Measurements from ENCODE around the gene SMCO4. TPM values are rescaled to one million over a fixed set of nuclear protein-coding genes. Genes with fewer than 3 reads are reported as not detected.

The SMCO4 gene
- total RNA-seq, 6 experiments from 2014 or later = 43.5 to 106 (median 51.8) TPM

GRCh38 chr11:93480256-93480655 is 62.9 kb downstream of the SMCO4 start:
- H3K9me3 ChIP-seq = no peaks in the 10 kb centered on the region
- no peak overlapping the region for H3K27ac ChIP-seq
- H3K4me3 ChIP-seq = no peak overlapping the region
- intact Hi-C loops (cut with DNase I) = loop anchor here in 1 of 2 donors (5.0 kb wide), 1 partner anchor 62 kb away; the partner anchor contains the start of gene SMCO4
- H3K27me3 ChIP-seq = no peaks in the 10 kb centered on the region
- TF ChIP-seq POLR2A (IDR thresholded peaks at IDR 0.05) (no peak), CTCF (IDR thresholded peaks at IDR 0.05) (no peak)
- 100% methylated on average over 3 of the region's 6 CpGs for WGBS (ENCODE audit: insufficient coverage, low coverage, low lambda C conversion rate, missing lambda C conversion rate)
- ATAC-seq (no peak), DNase-seq (no peak)
- H3K4me1 ChIP-seq = peaks cover 0 to 24% (median 11%) of the 10 kb centered on the region in 4 donors
- peaks cover 0 to 3% (median 0%) of the 10 kb centered on the region in 4 donors for H3K36me3 ChIP-seq

GRCh38 chr11:93478841-93479240 is 64.3 kb downstream of the SMCO4 start:
- no peak overlapping the region for H3K4me3 ChIP-seq
- intact Hi-C loops (cut with DNase I) = no loop called here
- WGBS (ENCODE audit: insufficient coverage, low coverage, low lambda C conversion rate, missing lambda C conversion rate) = 76% methylated on average over 4 of the region's 19 CpGs
- peaks cover 0 to 20% (median 8%) of the 10 kb centered on the region in 4 donors for H3K4me1 ChIP-seq
- peaks cover 0 to 3% (median 0%) of the 10 kb centered on the region in 4 donors for H3K36me3 ChIP-seq
- H3K9me3 ChIP-seq = no peaks in the 10 kb centered on the region
- no peak for TF ChIP-seq POLR2A (IDR thresholded peaks at IDR 0.05)
- no peak for TF ChIP-seq CTCF (IDR thresholded peaks at IDR 0.05)
- DNase-seq (no peak), ATAC-seq (no peak)
- H3K27ac ChIP-seq = no peak overlapping the region
- H3K27me3 ChIP-seq = no peaks in the 10 kb centered on the region

- H3K4me1 ChIP-seq = peaks cover 0 to 20% (median 8%) of the 10 kb centered on the region in 4 donors
- no peak for TF ChIP-seq CTCF (IDR thresholded peaks at IDR 0.05)
- no peak for TF ChIP-seq POLR2A (IDR thresholded peaks at IDR 0.05)
- WGBS (ENCODE audit: insufficient coverage, low coverage, low lambda C conversion rate, missing lambda C conversion rate) = 69% methylated on average over 4 of the region's 11 CpGs
Measured at GRCh38 chr11:93477684-93478234, 65.4 kb downstream of the SMCO4 start.

GRCh38 chr11:93476796-93477195 is 66.4 kb downstream of the SMCO4 start:
- DNase-seq (no peak), ATAC-seq (no peak)
- Histone ChIP-seq H3K27ac (no peak overlapping the region), H3K36me3 (peaks cover 0 to 3% (median 0%) of the 10 kb centered on the region in 4 donors), H3K4me3 (no peak overlapping the region), H3K9me3 (no peaks in the 10 kb centered on the region), H3K27me3 (no peaks in the 10 kb centered on the region), H3K4me1 (peaks cover 0 to 16% (median 6%) of the 10 kb centered on the region in 4 donors)
- TF ChIP-seq CTCF (IDR thresholded peaks at IDR 0.05) = no peak
- TF ChIP-seq POLR2A (IDR thresholded peaks at IDR 0.05) = no peak
- intact Hi-C loops (cut with DNase I) = no loop called here
- WGBS (ENCODE audit: insufficient coverage, low coverage, low lambda C conversion rate, missing lambda C conversion rate) = 86% methylated on average over 3 of the region's 3 CpGs

More at GRCh38 chr11:93477684-93478234, 65.4 kb downstream of the SMCO4 start:
- Histone ChIP-seq H3K36me3 (peaks cover 0 to 3% (median 0%) of the 10 kb centered on the region in 4 donors), H3K27ac (no peak overlapping the region), H3K9me3 (no peaks in the 10 kb centered on the region), H3K27me3 (no peaks in the 10 kb centered on the region), H3K4me3 (no peak overlapping the region)
- ATAC-seq (no peak), DNase-seq (no peak)
- intact Hi-C loops (cut with DNase I) = no loop called here
